ENCODE measurements around the gene MYL2.

- TF ChIP-seq CTCF (IDR thresholded peaks at IDR 0.05) = peak in 1 of 4 experiments; percentile 32
- no peak for TF ChIP-seq POLR2A (IDR thresholded peaks at IDR 0.05)
Observed at GRCh38 chr12:110888256-110888991, 32.0 kb downstream of the MYL2 start.
